GM18517 (cell line): ENCODE measurements around the gene MMP21.

Source experiments
- ATAC-seq: cut with Tn5 transposase; IDR thresholded peaks from one replicate; pipeline ENCODE4 v1.9.1; 2021; ENCODE audit warnings: mild to moderate bottlenecking, moderate library complexity; ENCODE audit not compliant: unreplicated experiment

Gene MMP21

GRCh38 chr10:125765835-125766234, 9.8 kb downstream of the MMP21 start:
- ATAC-seq: no peak

DNA sequence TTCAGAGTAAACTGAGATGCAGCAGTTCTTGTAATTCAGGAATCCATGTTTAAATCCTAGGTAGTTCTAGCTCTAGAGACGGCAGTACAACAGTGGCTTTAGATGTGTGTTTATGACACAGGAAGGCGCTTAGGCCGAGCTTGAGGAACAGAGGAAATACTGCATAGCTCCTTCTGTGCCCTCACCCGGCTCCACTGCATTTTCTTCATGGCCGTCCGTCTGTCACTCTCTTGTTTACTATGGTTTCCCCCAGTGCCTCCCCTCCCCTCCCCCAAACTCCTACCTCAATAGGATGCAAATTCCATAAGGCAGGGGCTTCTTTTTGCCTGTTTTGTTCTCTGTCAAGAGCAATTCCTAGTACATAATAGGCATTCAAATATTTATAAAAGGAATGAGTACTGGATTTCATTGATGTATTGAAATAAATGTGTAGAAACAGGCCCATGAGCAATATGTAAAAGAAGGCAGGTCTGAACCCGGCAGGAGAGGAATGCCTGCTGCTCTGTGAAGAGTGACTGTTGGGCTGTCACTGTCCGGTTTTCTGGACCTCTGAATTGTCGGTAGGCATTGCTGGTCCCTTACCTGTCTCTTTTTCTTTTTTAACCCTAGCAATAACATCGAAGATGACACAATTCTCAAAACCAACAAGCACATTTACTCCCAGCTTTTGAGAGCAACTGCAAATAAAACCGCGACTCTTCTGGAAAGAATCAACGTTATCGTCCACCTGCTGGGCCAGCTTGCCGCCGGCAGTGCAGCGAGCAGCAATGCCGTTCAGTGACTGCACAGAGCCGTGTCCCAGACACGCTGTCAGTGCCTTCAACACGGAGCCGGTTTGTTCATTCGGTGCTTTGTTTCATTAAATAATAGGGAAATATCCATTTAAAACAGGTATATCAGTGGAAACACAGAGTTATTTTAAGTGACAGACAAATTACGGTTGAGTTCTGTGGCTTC, 12.7 kb downstream of the MMP21 start:
- no peak for ATAC-seq

DNA sequence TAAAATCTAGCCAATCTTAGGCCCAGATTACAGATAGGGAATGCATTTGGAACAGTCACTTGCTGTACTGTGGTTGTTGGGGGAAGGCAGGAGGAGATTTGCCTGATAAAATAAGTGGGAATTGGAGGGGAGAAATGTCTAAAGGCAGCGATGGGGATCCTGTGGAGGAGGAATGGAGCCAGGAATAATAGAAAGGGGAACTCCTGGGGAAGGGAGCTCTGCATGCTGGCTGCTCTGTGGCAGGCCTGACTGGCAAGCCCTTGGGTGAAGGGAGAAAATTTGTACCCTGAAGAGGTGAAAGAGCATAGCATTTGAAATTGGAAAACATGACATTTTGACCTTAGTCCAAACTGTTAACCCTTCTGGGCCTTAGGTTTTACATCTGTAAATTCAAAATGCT, 13.7 kb downstream of the MMP21 start:
- ATAC-seq: no peak

DNA sequence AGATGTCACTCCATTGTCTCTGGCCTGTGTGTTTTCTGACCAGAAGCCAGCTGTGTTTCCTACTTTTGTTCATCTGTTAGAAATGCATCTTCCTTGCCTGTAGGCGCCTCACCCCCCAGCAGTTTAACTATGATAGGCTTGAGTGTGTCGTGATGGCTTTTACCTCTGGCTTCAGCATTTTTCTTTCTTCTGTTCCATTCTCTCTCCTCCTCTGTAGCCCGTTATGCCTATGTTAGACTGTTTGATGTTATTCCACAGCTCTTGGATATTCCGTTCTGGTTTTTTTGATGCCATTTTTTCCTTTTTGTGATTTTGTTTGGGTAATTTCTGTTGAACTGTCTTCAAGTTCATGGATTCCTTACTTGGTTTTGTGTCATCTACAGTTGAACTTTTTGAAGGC, 17.9 kb downstream of the MMP21 start:
- no peak for ATAC-seq

DNA sequence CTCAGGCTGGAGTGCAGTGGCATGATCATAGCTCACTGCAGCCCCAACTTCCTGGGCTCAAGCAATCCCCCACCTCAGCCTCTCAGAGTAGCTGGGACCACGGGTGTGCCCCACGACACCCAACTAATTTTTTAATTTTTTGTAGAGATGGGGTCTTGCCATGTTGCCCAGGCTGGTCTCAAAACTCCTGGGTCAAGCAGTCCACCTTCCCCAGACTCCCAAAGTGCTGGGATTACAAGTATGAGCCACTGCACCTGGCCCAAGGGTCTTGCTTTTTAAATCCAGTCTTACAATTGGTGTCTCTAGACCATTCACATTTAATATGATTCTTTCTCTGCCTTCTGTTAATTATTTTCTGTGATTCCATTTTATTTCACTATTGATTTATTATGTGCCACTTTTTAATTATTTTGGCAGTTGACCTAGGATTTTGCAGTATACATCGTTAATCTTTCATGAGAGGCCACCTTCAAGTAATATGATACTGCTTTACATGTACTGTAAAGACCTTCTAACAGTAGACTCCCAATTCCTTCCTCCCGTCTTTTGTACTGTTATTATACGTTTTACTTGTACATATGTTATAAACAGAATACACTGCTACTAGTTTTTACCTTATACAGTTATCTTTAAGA, 18.7 kb downstream of the MMP21 start:
- ATAC-seq: no peak

DNA sequence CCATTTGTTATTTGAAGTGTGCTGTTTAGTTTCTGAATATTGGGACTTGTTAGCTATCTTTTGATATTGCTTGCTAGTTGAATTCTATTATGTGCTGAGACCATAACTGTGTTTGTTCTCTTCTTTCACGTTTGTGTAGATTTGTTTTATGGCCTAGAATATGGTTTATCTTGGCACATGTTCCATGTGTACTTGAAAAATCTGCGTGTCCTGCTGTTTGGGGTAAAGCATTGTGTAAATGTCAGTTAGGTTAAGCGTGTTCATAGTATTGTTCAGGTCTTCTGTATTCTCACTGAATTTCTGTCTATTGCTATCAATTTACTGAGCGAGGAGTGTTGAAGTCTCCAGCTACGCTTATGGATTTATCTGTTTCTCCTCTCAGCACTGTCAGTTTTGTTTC, 19.4 kb downstream of the MMP21 start:
- ATAC-seq: no peak

- no peak for ATAC-seq
These were observed 28.2 kb downstream of the MMP21 start for GRCh38 chr10:125747417-125747816.

- no peak for ATAC-seq
These were observed 30.7 kb downstream of the MMP21 start for GRCh38 chr10:125744909-125745308.

- no peak for ATAC-seq
These were observed 33.2 kb downstream of the MMP21 start for GRCh38 chr10:125742465-125742864.

GRCh38 chr10:125739994-125740679, 35.5 kb downstream of the MMP21 start:
- ATAC-seq: no peak

GRCh38 chr10:125738206-125738605, 37.4 kb downstream of the MMP21 start:
- no peak for ATAC-seq

- no peak for ATAC-seq
These were observed 40.8 kb downstream of the MMP21 start for GRCh38 chr10:125734823-125735222.

DNA sequence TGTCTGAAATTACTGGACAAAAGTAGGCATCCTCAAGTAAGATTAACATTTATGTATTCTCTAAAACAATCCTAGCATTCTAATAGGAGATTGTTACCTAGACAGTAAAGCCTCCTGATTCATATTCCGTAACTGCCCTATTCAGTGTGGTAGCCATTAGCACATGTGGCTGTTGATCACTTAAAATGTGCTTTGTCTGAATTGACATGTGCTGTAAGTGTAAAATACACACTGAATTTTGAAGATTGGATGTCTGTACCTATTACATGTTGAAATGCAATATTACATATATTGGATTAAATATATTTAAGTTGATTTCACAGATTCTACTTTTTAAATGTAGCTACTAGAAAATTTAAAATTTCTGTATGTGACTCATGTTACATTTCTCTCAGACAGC, 41.5 kb downstream of the MMP21 start:
- ATAC-seq: no peak

DNA sequence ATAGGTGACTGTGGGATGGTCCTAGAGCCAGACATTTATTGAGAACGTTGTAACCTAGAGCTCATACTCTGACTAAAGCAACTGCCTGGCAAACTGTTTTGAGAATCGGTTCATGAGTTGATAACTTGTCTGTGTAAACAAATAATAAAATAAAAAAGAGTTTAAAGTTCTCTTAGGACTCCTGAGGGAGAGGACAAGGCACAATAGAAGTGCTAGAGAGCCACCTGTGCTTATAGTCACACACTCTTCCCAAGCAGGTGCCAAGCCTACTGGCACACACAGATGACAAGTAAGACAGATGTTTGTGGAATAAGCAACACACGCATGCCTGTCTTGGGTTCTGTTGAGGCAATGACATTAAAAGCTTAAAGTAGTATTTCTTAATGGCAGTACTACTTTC, 48.2 kb downstream of the MMP21 start:
- no peak for ATAC-seq

GRCh38 chr10:125726914-125727313, 48.7 kb downstream of the MMP21 start:
- no peak for ATAC-seq

DNA sequence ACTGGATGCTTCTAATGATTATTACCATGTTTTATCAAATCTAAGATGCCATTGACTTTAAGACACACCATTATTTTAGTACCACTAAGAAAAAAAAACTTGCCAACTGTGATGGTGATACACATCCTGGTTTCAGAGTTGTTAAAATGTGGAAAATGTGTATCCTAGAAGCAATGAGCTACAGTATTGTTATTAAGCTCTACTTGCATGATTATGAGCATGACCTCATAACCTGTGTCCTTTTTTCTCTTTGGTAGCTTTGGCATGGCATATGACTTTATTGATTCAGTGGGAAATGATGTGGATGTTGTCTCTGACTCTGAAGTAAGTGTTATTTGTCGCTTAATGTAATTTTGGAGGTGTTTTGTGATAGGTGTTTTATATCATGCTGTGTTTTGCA, 52.8 kb downstream of the MMP21 start:
- no peak for ATAC-seq

DNA sequence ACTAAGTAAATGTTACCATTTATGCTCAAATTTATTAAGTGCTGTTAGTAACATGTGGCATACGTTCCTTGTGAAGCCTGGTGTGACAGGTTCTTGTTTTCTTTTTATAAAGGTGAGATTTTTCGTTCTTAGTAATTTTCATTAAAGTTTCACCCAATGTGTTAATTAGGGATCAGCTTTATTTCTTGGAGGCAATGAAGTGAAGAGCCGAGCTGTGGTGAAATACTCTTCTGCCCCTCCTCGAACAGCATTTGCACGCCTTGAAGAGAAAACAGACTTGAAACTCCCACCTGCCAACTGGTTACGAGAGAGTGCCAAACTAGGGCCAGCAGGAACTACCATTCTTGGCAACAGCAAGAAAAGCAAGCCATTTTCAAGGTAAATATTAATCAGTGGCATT, 54.6 kb downstream of the MMP21 start:
- peak; percentile 54 for ATAC-seq

DNA sequence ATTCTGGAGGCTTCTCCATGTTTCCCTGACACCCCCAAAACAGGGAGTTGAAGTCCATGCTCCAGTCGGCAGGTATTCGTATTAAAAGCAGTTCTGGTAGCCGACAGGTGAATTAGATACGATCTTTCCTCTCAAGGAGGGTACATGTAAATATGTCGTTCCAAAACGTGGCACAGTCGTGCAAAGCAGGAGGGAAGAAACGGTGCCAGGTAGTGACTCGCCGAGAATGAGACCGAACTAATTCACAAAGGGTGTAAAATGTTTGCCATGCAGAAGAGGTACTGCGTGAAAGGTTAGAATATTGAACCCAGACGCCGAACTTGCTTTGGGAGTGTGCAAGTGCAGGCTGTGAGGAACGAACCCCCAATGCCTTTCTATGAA, 55.6 kb downstream of the MMP21 start:
- no peak for ATAC-seq

- ATAC-seq: peak; percentile 89
These were observed 56.2 kb downstream of the MMP21 start, which contains the start of gene EDRF1 for GRCh38 chr10:125719173-125720001. Gene EDRF1, plus strand, starts transcription at chr10:125719709. Its CDS starts 99 bp downstream, at chr10:125719808.
